NCI-H1417 (cell line): ENCODE measurements around the gene C1RL.
"Not testable (repeated sequence)": the region's sequence is repeated elsewhere in the genome, so short reads cannot be mapped to it uniquely, and the experiment has no call there.

Experiments
- DNase-seq, 3 experiments: peaks; one replicate each; lab custom pipeline; 2025; lab: John Stamatoyannopoulos, UW

C1RL gene

DNA sequence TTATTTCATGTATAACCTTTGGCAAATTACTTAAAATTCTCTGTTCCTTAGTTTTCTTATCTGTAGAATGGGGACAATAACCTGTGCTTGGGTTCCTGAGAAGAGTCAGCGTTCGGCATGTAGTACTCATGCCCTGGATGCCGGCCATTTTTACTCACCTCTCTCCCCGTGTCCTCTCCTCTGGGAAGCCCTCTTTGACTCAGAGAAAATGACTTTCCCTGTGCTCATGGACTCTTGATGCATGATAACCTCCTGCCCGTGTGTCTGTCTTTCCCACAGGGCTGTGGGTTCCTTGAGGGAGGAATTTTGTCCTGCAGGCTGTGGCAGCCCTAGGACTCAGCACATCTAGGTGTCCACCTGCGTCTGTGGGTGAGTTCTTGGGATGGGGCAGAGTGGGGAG is 5.8 kb upstream of the C1RL start:
- DNase-seq, result no peak

DNA sequence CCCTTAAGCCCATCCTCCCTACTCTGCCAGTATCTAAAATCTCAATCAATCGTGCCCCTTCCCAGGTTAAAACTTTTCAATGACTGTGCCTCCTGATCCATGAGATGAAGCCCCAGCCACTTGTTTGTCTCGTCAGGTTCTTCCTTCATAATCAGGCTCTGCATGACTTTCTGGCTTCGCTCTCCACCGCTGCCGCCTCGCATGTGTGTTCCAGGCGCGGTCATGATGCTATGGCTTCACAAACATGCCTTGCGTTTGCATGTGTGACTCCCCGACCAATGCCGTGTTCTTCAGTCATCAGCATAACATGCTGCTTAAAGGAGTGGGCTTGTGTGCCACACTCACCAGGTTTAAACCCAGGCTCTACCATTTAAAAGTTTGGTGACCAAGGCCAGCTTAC is 5.0 kb upstream of the C1RL start:
- no peak for DNase-seq

DNA sequence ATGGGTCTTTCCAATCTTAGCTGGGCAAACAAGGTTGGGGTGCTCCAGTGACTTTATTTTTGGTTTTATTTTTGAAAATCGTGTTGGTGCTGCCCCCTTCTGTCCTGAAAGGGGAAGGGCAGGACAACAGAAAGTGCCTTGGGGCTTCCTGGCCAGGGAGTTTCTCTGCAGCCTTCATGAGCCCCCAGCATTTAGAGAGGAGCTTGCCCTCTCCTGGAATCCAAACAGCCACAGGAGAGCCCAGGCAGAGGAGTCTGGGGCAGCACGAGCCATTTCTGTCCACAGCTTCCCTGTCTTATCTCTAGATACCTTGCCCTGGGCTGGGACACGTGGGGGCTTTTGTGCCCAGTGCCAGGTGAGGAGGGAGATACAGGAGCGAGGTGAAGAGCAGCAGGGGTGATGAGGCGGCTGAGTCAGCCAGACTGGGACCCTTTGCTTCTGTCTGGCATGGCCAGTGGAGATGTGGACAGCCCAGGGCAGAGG is 4.4 kb upstream of the C1RL start:
- DNase-seq, result peak; percentile 27 to 62 (median 36)

DNA sequence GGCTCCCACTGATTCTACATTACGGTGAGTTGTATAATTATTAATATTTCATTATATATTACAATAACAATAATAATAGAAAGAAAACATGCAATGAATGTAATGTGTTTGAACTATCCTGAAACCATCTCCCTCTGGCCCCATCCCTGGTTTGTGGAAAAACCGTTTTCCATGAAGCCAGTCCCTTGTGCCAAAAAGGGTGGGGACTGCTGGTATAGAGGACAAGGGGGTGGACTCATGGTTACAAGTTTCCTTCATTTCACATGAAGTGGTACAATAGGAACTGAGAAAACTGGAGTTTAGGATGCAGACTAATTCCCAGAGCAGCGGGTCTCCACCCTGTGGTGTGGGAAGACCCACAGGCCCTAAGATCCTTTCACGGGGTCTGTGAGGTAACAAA is 3.0 kb upstream of the C1RL start:
- DNase-seq, result no peak

DNA sequence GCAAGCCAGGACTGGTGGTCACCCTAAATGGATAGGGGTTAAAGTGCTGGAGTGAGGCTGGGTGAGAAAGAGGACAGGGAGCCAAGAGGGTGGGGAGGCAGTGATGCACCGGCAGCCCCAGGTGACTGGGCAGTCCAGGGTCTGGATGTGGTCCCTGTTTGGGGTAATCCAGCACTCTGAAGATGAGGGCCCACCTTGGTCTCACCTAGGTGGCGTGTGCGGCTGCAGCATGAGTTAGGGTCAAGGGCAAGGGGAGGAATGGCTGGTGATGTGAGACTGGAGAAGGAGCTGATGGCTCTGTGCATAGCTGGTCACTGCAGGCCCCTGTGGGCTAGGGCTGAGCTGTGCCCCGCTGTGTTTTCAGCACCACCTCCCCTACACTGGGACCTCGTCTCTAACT is 1.6 kb upstream of the C1RL start:
- DNase-seq, result no peak

DNA sequence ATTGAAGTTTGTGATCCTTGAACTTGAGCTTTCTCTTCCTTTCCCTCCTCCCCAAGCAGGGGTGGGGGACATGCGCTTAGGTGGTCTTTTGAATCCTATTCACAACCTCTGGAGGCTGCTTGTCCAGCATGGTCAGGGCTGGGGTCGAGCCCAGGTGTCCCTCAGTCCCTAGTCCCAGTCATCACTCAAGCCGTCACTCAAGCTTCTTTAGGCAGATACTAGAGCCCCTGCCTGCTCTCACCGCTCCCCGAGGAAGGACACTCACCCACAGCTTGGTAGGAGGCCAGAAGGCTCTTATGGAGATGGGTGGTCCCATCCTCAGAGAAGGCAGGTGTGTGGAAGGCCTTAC is 532 bp upstream of the C1RL start:
- DNase-seq, result no peak

DNA sequence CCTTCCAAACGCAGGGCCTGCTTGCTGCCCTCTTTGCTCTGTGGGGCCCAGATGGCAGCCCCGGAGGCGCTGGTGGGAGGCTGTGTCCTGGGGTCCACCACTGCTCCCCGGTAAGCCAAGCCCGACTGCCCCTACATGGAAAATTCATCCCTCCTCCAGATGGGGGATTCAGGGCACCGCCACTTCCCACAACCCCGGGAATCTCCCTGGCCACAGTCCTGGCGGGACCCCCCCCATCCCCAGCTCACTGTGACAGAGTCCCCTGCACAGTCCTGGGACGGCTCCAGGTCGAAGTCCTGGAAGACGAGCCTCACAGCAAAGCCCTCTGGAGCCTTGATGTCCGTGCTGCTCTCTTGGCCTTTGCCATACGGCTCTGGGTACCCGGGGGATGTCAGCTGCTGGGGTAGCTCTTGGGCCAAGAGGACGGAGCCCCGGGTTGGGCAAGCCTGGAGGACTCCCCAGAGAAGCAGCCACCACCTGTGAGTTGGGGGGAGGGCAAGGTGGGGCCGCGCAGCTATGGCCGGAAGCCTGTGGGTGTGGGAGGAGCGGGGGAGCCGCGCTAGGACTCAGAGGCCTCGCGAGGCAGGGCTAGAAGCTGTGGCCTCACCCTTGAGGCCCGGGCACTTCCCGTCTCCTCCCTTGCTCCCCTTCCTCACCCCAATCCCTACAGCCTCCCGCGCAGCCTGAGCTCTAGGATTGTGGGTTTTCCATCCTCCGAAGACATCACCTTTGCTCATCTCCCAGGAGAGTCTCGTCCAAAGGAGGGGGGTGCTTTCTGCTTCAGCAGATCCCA is 815 bp downstream of the C1RL start:
- peak in 2 of 3 experiments; percentile 82 to 83 for DNase-seq

DNA sequence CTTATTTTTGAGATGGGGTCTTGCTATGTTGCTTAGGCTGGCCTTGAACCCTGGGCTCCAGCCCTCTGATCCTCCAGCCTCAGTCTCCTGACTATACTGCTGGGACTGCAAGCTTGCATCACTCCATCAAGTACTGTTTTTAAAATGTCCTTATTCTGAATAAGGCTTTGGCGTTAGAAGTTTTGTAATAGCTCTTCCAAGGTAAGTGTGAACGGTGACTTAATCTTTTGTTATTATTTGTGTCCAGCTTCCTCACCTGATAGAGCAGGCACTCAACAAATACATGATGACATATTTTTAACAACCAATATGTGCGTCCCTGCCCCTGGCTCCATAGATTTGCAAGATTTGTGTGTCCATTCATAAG is 1.4 kb downstream of the C1RL start:
- DNase-seq, result peak in 2 of 3 experiments; percentile 54 to 69

DNA sequence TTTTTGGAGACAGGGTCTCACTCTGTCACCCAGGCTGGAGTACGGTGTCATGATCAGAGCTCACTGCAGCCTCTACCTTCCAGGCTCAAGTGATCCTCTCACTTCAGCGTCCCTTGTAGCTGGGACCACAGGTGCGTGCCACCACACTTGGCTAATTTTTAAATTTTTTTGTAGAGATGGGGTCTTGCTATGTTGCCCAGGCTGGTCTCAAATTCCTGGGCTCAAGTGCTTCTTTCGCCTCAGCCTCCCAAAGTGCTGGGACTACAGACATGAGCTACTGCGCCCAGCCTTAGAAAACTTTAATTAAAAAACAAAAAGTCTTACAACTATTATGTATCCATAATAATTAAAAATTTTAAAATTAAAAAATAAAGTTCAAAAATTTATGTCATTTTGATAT is 1.8 kb downstream of the C1RL start:
- not testable (repeated sequence) for DNase-seq

DNA sequence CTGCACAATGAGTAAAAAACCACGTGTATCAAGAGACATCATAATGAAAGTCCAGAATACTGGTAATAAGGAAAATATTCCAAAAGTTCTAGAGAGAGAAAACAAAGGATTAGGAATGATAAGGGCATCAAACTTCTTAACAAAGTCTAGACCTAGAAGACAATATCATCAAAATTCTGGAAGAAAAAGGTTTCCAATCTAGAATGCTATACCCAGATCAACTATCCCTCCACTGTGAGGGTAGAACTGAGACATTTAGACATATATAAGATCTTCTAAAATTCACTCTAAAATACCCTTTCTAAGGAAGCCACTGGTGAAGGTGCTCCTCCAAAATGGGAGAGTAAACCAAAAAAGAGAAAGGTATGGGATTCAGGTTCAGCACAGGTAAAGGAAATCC is 2.9 kb downstream of the C1RL start:
- DNase-seq, result no peak

DNA sequence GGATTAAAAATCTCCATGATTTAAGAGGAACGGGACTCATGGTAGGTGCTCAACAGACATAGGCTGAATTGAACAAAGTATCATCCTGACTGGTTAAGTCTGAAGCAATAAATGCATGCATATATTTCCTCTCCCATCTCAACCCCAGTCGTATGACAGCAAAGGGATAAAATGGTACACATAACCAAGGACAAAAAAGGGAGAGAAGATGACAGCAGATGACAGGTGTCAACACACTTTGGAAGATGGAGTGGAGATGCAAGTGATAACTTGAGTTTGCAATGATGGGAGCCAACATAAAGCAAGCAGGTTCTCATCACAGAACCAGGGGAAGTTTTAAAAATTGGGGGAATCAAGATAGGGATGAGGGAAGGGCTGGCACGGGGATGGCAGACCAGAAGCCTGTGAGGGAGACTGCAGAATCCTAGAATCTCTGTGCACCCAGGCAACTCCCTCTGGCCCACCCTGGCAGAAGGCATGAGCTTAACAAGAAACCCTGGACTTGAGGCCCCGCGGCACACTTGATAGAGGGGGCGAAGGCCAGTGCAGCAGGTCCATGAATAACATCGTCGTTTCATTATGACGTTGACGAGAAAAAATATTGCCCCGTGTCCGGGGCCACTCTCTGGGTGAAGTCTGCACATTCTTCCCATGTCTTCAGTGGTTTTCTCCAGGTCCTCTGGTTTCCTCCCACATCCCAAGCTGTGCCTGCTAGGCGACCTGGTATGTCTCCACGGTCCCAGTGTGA is 5.0 kb downstream of the C1RL start:
- no peak for DNase-seq

DNA sequence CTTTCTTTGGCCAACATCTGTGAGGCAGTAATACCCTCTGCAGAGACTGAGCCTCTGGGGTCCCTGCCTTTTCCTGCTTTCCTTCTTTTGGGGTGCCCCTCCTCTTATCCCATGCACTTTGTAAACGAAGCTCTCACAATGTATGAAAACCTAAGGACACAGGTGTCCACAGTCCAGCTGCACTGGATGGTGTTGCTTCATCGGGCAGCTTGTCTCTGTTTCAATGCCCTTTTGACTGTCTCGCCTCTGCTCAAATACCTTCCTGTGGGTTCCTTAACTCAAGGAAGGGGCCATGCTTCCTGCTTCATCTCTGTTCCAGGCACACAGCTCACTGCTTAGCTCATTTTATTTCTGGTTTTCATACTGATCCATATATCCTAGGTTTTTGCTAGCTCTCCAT is 6.4 kb downstream of the C1RL start:
- DNase-seq, result no peak

DNA sequence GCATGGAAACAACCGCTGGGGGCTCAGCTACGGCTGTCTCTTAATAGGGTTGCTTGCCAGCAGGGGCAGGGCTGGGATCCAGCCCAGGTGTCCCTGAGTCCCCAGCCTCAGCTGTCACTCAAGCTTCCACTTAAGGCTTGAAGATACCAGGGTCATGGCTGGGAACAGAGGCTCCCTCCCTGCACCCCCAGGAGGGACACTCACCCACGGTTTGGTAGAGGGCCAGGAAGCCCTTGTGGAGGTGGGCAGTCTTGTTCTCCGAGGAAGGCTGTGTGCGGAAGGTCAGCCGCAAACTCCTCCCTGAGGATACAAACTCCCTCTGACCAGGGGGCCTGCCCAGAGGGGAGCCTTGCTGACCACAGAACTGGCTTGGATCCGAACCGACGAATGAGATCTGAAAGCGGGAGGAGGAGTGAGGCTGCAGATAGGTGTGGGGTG is 7.3 kb downstream of the C1RL start:
- peak in 1 of 3 experiments; percentile 13 for DNase-seq

DNA sequence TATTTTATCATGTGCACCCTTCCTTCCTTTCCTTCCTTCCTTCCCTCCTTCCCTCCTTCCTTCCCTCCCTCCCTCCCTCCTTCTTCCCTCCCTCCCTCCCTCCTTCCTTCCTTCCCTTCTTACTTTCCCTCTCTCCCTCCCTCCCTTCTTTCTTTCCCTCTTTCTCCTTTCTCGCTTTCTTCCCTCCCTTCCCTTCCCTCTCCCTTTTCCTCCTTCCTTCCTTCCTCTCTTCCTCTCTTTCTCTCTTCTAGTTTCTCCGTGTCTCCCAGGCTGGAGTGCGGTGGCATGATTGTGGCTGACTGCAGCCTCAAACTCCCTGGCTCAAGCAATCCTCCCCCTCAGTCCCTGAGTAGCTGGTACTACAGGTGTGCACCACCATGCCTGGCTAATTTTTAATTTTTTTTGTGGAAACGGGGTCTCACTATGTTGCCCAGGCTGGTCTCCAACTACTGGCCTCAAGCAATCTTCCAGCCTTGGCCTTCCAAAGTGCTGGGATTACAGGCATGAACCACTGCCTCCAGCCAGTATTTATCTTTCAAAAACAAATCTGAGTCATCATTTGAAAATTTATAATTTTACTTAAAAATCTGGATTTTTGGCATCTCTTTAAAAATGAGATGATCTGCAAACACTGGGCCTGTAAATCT is 7.8 kb downstream of the C1RL start:
- no peak for DNase-seq

DNA sequence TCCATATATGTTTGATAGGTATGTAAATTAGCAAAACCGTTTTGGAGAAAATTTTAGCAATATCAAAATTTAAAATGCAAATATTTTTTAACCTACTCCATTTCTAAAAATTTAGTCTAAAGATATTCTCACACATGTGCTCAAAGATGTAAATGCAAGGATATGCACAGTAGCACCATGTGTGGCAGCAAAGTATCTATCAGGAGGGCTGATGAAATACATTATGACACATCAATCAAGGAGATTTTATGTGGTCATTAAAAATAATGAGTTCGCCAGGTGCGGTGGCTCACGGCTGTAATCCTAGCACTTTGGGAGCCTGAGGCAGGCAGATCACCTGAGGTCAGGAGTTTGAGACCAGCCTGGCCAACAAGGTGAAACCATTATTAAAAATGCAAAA is 8.8 kb downstream of the C1RL start:
- DNase-seq, result peak in 2 of 3 experiments; percentile 59 to 87

DNA sequence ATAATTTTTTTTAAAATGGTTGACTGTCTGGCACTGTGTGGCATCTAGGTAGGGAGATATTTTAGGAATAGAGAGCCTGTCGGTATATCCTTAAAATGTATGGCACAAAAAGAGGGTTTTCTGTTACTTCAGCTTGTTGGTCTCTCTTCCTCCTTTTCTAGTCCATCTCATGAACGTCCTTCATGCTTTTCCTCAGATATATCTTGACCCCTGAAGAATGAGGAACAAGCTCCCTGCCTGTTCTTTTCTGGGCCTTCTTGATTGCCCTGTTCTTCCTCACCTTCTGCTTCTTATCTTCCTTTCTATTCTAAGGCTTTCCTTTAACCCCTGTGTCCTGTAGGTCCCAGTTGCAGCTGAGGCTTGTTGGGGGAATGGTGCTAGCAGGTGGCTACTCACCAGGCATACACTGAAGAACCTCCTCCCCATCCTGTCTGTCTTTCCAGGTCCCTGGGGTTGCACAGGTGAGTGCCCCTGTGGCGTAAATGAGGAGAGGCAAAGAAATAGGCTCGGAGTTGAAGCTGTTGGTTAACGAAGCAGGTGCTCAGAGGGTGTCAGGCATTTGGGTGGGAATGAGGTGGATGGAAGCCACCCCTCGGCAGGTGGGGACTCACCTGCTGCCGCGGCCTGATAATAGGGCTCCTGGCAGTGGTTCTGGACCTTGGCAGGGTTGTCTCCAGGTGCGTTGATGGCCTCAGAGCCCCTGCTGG is 9.6 kb downstream of the C1RL start:
- peak in 2 of 3 experiments; percentile 84 to 94 for DNase-seq

DNA sequence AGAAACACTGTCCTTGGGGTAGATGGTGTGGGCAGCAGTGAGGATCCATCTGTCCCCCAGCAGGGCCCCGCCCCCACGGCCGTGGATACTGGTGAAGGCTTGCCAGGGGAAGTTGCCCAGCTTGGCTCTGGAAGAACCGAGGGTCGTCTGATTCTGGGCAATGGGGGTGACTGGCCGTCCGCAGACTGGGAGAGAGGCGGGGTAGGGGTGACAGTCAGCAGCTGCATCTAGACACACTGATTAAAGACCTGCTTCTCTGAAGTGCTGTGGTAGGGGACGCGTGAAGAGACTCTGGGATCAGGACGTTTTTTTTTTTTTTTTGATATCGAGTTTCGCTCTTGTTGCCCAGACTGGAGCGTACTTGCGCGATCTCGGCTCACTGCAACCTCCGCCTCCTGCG is 12.0 kb downstream of the C1RL start:
- peak in 2 of 3 experiments; percentile 40 to 58 for DNase-seq

DNA sequence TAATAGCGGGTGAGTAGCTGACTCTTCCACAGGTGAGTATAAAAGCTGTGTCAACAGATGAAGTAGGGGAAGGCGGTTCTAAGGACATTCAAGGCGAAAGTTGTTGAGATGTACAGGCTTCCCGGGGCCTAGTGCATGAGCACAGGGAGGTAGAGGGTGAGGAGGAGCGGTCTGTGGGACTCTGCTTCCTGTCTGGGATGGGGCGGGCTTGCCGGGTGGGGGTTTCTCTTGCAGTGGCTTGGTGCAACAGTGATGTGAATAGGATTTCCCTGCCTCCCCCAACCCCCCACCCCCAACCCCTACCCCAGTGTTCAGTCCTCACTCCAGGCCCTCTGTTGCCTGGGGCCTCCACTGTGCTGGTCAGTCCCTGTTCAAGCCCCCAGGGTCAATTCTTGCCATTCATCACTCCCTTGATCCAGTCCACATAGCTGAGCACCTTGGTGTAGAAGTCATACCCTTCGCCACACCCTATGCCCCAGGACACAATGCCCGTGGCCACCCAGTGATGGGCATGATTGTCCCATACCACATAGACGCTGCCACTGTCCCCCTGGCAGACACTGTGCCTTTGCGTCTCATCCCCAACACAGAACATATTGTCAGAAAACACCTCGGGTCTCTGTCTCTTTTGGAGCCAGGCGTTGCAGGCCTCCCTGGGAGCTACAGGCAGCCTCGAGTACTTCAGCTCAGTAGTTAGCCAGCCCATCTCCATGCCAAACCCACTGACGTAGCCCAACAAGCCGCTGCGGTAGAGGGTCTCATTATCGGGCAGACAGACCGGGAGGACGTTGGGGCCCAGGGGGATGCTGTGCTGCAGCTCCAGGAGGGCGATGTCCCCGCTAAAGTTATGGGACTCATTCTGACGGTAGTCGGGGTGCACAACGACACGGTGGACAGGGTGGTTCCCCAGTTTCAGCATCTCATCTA is 12.7 kb downstream of the C1RL start:
- DNase-seq, result no peak

DNA sequence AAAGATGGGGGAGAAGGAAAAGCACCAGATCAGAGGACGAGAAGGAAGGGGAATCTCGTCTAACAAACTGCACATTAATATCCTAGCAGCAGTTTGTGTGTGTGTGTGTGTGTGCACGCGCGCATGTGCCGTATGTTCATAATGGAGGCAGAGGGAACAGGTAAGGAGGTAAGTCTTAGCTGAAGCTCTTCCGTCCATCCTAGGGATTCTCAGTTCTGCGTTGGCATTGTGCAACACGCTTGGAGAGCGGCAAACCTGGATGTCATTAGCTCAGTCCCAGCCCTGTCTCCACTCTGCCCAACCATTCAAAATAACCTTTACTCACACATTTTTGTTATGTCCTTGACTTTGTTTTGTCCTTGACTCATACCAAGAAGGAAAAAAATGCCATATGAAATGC is 15.1 kb downstream of the C1RL start:
- no peak for DNase-seq

DNA sequence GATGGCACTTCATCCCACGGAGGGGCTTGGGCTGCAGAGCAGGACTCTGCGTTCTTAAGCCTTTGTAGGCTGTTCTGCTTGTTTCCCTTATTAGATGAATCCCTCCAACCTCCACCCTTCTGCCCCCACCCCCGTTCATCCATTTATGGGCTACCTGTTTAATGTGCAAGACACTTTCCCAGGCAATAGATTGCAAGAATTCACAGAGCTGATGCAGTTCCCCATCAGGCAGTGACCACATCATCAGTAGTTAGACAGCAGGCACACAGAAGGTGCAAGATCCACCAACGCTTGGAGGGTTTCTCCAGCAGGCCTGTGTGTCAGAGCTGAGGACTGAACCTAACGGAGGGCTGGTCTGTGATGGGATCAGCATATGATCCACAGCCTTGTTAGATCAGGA is 15.5 kb downstream of the C1RL start:
- peak in 1 of 3 experiments; percentile 16 for DNase-seq

DNA sequence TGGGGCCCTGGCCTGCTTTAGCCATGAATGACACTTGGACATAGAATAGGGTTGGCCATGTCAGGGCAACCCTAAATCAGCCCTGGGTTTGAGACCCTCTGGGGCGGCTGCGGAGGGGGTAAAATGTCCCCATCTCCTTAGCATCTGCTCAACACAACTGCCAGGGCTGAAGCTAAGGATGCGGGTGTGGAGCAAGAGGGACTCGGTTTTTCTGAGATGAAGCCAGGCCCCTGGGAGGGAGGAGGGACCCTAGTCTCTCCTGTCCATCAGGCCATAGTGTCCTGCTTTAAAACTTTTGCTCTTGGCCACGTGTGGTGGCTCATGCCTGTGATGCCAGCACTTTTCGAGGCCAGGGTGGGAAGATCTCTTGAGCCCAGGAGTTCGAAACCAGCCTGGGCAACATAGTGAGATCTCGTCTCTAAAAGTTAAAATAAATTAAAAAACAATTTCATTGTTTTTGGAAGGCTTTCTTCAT is 16.0 kb downstream of the C1RL start:
- DNase-seq, result no peak
